HCT116 (cell line): ENCODE measurements around the gene GALNT11. TPM values are rescaled to one million over a fixed set of nuclear protein-coding genes. Genes with fewer than 3 reads are reported as not detected.

Experiments used
- ATAC-seq: fragments of 200-7000 bp; cut with Tn5 transposase; 2 replicates; pipeline ENCODE4 v1.9.1; 2020; ENCODE audit warnings: mild to moderate bottlenecking, moderate library complexity
- BruUV-seq: library from RNA; stranded (reverse); fragments of 400-500 nt; replicated peaks from 2 replicates; lab custom pipeline; 2021; lab: Mats Ljungman, UMichigan
- CTCF ChIA-PET: fragments of 300-600 bp; sonication (Branson Sonifier 250); formaldehyde crosslinking; loops from one replicate; lab custom pipeline; 2021; ENCODE audit warnings: antibody characterized with exemption; lab: Charles Lee
- POLR2A ChIA-PET: fragments of 300-600, 350-600 bp; sonication (Branson Sonifier 250); formaldehyde crosslinking; loops from one replicate; lab custom pipeline; 2021; ENCODE audit warnings: antibody characterized with exemption; lab: Charles Lee
- RAD21 ChIA-PET, 2 experiments: fragments of 300-600 bp; sonication (Branson Sonifier 250); formaldehyde crosslinking; loops; one replicate each; lab custom pipeline; 2023; ENCODE audit warnings: low total read pairs in 2 of 2; ENCODE audit not compliant: uncharacterized antibody in 2 of 2, unreplicated experiment in 2 of 2, low non-redundant PET in 1 of 2; lab: Charles Lee
- DNase-seq: peaks from one replicate; pipeline ENCODE4 v3.0.0-alpha.2; 2010; ENCODE audit warnings: low read depth, low spot score
- H2AFZ ChIP-seq: fragments of 200-600 bp; shearing (Covaris generic), sonication (generic); 2 replicates; pipeline ENCODE4 v1.6.1; 2017; ENCODE audit warnings: low read depth, mixed run types, mixed read lengths, antibody characterized with exemption, low read length; ENCODE audit not compliant: poor library complexity, severe bottlenecking
- H3K27ac ChIP-seq: 2 replicates; pipeline ENCODE4 v1.5.1; 2012; ENCODE audit warnings: low read depth, low read length
- H3K27me3 ChIP-seq: fragments of 200-600 bp; sonication (generic); 2 replicates; pipeline ENCODE4 v1.6.1; 2016; ENCODE audit warnings: mixed run types, low read length, mixed read lengths; ENCODE audit not compliant: insufficient read depth
- H3K36me3 ChIP-seq, 2 experiments: fragments of 200-500 bp in 1 of 2; fragments of 200-600 bp in 1 of 2; sonication (Bioruptor generic) in 1 of 2; sonication (generic) in 1 of 2; 2 replicates each; pipeline versions ENCODE4 v1.5.1 to v1.6.1; 2014 to 2016; ENCODE audit warnings: low read length in 2 of 2, inconsistent platforms in 1 of 2, mixed read lengths in 1 of 2, mixed run types in 1 of 2; ENCODE audit not compliant: insufficient read depth in 2 of 2, control insufficient read depth in 1 of 2
- H3K4me1 ChIP-seq, 2 experiments: fragments of 200-600 bp in 1 of 2; sonication (generic) in 1 of 2; 2 replicates each; pipeline versions ENCODE4 v1.5.1 to v1.6.1; 2012 to 2017; ENCODE audit warnings: low read length in 2 of 2, inconsistent platforms in 1 of 2, mild to moderate bottlenecking in 1 of 2, mixed read lengths in 1 of 2, mixed run types in 1 of 2, moderate library complexity in 1 of 2; ENCODE audit not compliant: insufficient read depth in 2 of 2, control insufficient read depth in 1 of 2
- H3K4me2 ChIP-seq: fragments of 200-600 bp; sonication (generic); 2 replicates; pipeline ENCODE4 v1.6.1; 2017; ENCODE audit warnings: mixed run types, low read length, mixed read lengths
- H3K4me3 ChIP-seq, 2 experiments: fragments of 200-600 bp in 1 of 2; sonication (generic) in 1 of 2; replicated peaks in 1 of 2; 2 replicates each; pipeline ENCODE4 v1.5.1; 2011 to 2016; ENCODE audit warnings: low read length in 2 of 2, control low read depth in 1 of 2, low read depth in 1 of 2, mild to moderate bottlenecking in 1 of 2, mixed read lengths in 1 of 2, mixed run types in 1 of 2
- H3K79me2 ChIP-seq: fragments of 200-600 bp; sonication (generic); 2 replicates; pipeline ENCODE4 v1.6.1; 2017; ENCODE audit warnings: mild to moderate bottlenecking, mixed run types, low read length, moderate library complexity, mixed read lengths; ENCODE audit not compliant: insufficient read depth
- H3K9ac ChIP-seq: fragments of 200-600 bp; sonication (generic); 2 replicates; pipeline ENCODE4 v1.6.1; 2016; ENCODE audit warnings: low read length, mixed read lengths
- H3K9me2 ChIP-seq: fragments of 200-600 bp; sonication (generic), shearing (Covaris generic); 2 replicates; pipeline ENCODE4 v1.6.1; 2017; ENCODE audit warnings: mixed run types, mild to moderate bottlenecking, moderate library complexity; ENCODE audit not compliant: insufficient read depth
- H3K9me3 ChIP-seq, 2 experiments: fragments of 200-500 bp in 1 of 2; fragments of 200-600 bp in 1 of 2; sonication (Bioruptor generic) in 1 of 2; sonication (generic) in 1 of 2; 2 replicates each; pipeline ENCODE4 v1.6.1; 2014 to 2017; ENCODE audit warnings: low read length in 2 of 2, mixed read lengths in 2 of 2, inconsistent platforms in 1 of 2, low read depth in 1 of 2, mild to moderate bottlenecking in 1 of 2, mixed run types in 1 of 2, moderate library complexity in 1 of 2; ENCODE audit not compliant: control insufficient read depth in 1 of 2, insufficient read depth in 1 of 2
- H4K20me1 ChIP-seq: fragments of 200-600 bp; sonication (generic), shearing (Covaris generic); 2 replicates; pipeline ENCODE4 v1.6.1; 2017; ENCODE audit warnings: mixed run types, mild to moderate bottlenecking, moderate library complexity; ENCODE audit not compliant: insufficient read depth
- EGR1 ChIP-seq: IDR thresholded peaks from 2 replicates; pipeline ENCODE4 v1.6.1; 2012; ENCODE audit warnings: low read depth
- ELF1 ChIP-seq: IDR thresholded peaks from 2 replicates; pipeline ENCODE4 v1.6.1; 2012; ENCODE audit warnings: low read depth, borderline replicate concordance
- EZH2 ChIP-seq: fragments of 200-600 bp; sonication (generic); IDR thresholded peaks from 2 replicates; pipeline ENCODE4 v1.6.1; 2017; ENCODE audit warnings: antibody characterized with exemption, mixed run types
- FOSL1 ChIP-seq: IDR thresholded peaks from 2 replicates; pipeline ENCODE4 v1.6.1; 2012; ENCODE audit warnings: low read depth
- JUND ChIP-seq: IDR thresholded peaks from 2 replicates; pipeline ENCODE4 v1.6.1; 2012
- POLR2A ChIP-seq: IDR thresholded peaks from 2 replicates; pipeline ENCODE4 v1.7.0; 2011; ENCODE audit warnings: borderline replicate concordance; ENCODE audit not compliant: insufficient read depth, insufficient read length; ENCODE audit errors: extremely low read depth
- POLR2AphosphoS5 ChIP-seq: IDR thresholded peaks from 2 replicates; pipeline ENCODE4 v1.6.1; 2011; ENCODE audit warnings: mild to moderate bottlenecking, low read depth, low read length, moderate library complexity
- SP1 ChIP-seq: IDR thresholded peaks from 2 replicates; pipeline ENCODE4 v1.6.1; 2012; ENCODE audit warnings: low read depth
- SRF ChIP-seq: IDR thresholded peaks from 2 replicates; pipeline ENCODE4 v1.6.1; 2012; ENCODE audit warnings: low read depth
- TCF7L2 ChIP-seq: IDR thresholded peaks from 2 replicates; pipeline ENCODE4 v1.7.0; 2011; ENCODE audit warnings: borderline replicate concordance, inconsistent platforms; ENCODE audit not compliant: insufficient read depth, insufficient read length; ENCODE audit errors: extremely low read depth
- YY1 ChIP-seq: IDR thresholded peaks from 2 replicates; pipeline ENCODE4 v1.6.1; 2011; ENCODE audit warnings: low read length, low read depth, moderate library complexity, mild to moderate bottlenecking; ENCODE audit not compliant: insufficient replicate concordance; ENCODE audit errors: extremely low read depth
- ZNF274 ChIP-seq: fragments of 200-500 bp; sonication (Bioruptor generic); IDR thresholded peaks from 2 replicates; pipeline ENCODE4 v1.6.1; 2014; ENCODE audit warnings: mild to moderate bottlenecking, low read depth, low read length, inconsistent platforms
- intact Hi-C: fragments of 100-400 bp; cut with micrococcal nuclease; formaldehyde crosslinking; loops from 2 replicates; pipeline ENCODE4 v1.10.0; 2022
- total RNA-seq: library from RNA; stranded (reverse); gene quantifications from one replicate; pipeline ENCODE4 v1.2.1, GENCODE V29; 2021; ENCODE audit not compliant: unreplicated experiment
- TF ChIP-seq, protein P1 (sequence below): IDR thresholded peaks from 2 replicates; pipeline ENCODE4 v1.6.1; 2012
- TF ChIP-seq, protein P2 (sequence below), 3 experiments: fragments of 200-600 bp in 1 of 3; sonication (generic) in 1 of 3; IDR thresholded peaks in 2 of 3; conservative IDR thresholded peaks in 1 of 3; 2 replicates each; pipeline ENCODE4 v1.5.1; 2012 to 2017; ENCODE audit warnings: low read depth in 2 of 3, low read length in 2 of 3, antibody characterized with exemption in 1 of 3, borderline replicate concordance in 1 of 3, control low read depth in 1 of 3, mild to moderate bottlenecking in 1 of 3, mixed read lengths in 1 of 3, mixed run types in 1 of 3, moderate library complexity in 1 of 3; ENCODE audit not compliant: insufficient read depth in 1 of 3
- TF ChIP-seq, protein P3 (sequence below): IDR thresholded peaks from 2 replicates; pipeline ENCODE4 v1.6.1; 2012
- TF ChIP-seq, protein P4 (sequence below): IDR thresholded peaks from 2 replicates; pipeline ENCODE4 v1.6.1; 2012; ENCODE audit warnings: low read depth

The GALNT11 gene
- total RNA-seq, 1 experiment from 2014 or later: 28.9 TPM

DNA sequence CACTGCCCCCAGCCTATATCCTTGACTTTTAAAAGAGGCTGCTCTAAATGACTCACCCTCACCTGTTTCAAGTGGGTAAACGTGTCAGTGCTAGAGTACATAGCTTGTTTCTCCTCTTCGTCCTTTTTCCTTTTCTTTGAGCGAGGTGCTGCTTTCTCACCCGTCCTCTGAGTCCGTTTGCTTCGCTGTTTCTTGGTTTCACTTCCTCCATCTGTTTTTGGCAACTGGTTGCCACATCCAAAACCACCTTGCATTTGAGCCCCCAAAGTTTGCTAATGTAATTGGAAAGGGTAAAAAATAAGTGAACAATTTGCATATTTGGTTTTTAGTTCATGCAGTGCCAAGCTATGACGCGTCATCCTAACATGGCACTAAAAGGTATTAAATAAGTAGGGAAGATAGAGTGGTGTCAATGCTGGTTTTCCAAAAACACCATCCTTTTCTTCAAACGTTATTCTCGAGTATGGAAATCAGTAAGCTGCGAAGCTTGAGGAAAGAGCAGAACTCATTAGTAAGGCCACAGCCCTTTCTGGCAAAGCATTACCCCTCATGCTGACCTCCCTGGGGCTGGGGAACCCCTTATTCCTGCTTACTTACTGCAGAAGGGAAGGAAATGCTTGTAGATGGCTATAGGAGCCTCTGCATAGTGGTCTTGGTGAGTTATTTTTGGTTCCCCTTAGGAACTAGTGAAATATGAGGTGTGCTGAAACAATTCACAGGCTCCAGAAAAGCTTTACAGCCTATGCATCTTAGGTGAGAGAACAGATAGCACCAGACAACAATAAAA is 133.5 kb downstream of the GALNT11 start:
- Histone ChIP-seq H3K4me1 (no peaks in the 10 kb centered on the region), H3K9ac (no peak overlapping the region), H3K27me3 (no peaks in the 10 kb centered on the region), H4K20me1 (no peaks in the 10 kb centered on the region), H3K79me2 (no peaks in the 10 kb centered on the region), H2AFZ (no peak overlapping the region), H3K9me2 (no peaks in the 10 kb centered on the region), H3K27ac (no peak overlapping the region)
- DNase-seq (no peak), ATAC-seq (no peak)
- ChIA-PET RAD21 (no interaction called here), CTCF (no interaction called here)
- no TSS peak for BruUV-seq
- intact Hi-C loops: loop anchor here (10.0 kb wide), 1 partner anchor 666 kb away; no protein-coding TSS in a partner anchor
- TF ChIP-seq EGR1 (no peak), SP1 (no peak), TCF7L2 (no peak), ELF1 (no peak), SRF (no peak), JUND (no peak), ZNF274 (no peak), POLR2A (no peak), EZH2 (no peak), FOSL1 (no peak), POLR2AphosphoS5 (no peak), YY1 (no peak)
- TF ChIP-seq, protein P1, sequence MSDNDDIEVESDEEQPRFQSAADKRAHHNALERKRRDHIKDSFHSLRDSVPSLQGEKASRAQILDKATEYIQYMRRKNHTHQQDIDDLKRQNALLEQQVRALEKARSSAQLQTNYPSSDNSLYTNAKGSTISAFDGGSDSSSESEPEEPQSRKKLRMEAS: no peak
- TF ChIP-seq, protein P2, sequence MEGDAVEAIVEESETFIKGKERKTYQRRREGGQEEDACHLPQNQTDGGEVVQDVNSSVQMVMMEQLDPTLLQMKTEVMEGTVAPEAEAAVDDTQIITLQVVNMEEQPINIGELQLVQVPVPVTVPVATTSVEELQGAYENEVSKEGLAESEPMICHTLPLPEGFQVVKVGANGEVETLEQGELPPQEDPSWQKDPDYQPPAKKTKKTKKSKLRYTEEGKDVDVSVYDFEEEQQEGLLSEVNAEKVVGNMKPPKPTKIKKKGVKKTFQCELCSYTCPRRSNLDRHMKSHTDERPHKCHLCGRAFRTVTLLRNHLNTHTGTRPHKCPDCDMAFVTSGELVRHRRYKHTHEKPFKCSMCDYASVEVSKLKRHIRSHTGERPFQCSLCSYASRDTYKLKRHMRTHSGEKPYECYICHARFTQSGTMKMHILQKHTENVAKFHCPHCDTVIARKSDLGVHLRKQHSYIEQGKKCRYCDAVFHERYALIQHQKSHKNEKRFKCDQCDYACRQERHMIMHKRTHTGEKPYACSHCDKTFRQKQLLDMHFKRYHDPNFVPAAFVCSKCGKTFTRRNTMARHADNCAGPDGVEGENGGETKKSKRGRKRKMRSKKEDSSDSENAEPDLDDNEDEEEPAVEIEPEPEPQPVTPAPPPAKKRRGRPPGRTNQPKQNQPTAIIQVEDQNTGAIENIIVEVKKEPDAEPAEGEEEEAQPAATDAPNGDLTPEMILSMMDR (IDR thresholded peaks at IDR 0.05 in 2 of 3, conservative IDR thresholded peaks at IDR 0.05 in 1 of 3; ENCODE audit: borderline replicate concordance in 1 of 3, insufficient read depth in 1 of 3, low read depth in 2 of 3, low read length in 2 of 3): no peak
- TF ChIP-seq, protein P3, sequence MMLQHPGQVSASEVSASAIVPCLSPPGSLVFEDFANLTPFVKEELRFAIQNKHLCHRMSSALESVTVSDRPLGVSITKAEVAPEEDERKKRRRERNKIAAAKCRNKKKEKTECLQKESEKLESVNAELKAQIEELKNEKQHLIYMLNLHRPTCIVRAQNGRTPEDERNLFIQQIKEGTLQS: no peak
- TF ChIP-seq, protein P4, sequence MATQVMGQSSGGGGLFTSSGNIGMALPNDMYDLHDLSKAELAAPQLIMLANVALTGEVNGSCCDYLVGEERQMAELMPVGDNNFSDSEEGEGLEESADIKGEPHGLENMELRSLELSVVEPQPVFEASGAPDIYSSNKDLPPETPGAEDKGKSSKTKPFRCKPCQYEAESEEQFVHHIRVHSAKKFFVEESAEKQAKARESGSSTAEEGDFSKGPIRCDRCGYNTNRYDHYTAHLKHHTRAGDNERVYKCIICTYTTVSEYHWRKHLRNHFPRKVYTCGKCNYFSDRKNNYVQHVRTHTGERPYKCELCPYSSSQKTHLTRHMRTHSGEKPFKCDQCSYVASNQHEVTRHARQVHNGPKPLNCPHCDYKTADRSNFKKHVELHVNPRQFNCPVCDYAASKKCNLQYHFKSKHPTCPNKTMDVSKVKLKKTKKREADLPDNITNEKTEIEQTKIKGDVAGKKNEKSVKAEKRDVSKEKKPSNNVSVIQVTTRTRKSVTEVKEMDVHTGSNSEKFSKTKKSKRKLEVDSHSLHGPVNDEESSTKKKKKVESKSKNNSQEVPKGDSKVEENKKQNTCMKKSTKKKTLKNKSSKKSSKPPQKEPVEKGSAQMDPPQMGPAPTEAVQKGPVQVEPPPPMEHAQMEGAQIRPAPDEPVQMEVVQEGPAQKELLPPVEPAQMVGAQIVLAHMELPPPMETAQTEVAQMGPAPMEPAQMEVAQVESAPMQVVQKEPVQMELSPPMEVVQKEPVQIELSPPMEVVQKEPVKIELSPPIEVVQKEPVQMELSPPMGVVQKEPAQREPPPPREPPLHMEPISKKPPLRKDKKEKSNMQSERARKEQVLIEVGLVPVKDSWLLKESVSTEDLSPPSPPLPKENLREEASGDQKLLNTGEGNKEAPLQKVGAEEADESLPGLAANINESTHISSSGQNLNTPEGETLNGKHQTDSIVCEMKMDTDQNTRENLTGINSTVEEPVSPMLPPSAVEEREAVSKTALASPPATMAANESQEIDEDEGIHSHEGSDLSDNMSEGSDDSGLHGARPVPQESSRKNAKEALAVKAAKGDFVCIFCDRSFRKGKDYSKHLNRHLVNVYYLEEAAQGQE: no peak
- TF ChIP-seq, all 23 proteins: peak for 0
- Histone ChIP-seq H3K36me3 (peaks cover 10 to 29% of the 10 kb centered on the region in 2 experiments; a peak in 3 of 4 replicates), H3K9me3 (no peaks in the 10 kb centered on the region), H3K4me3 (no peak overlapping the region), H3K4me2 (no peak overlapping the region)
- POLR2A ChIA-PET: no interaction called here
